OCI-LY1 (cell line): ENCODE results near the gene CARM1.
A peak's percentile ranks its signal among the peaks of the same experiment; 100 is the strongest.

Experiments
- H2AFZ ChIP-seq: fragments of 200-600 bp; sonication (generic), shearing (Covaris generic); 2 replicates; pipeline ENCODE4 v1.6.0; 2014; ENCODE audit warnings: antibody characterized with exemption, mild to moderate bottlenecking, low read length
- H3F3A ChIP-seq: fragments of 200-600 bp; sonication (generic), shearing (Covaris generic); 2 replicates; pipeline ENCODE4 v1.6.0; 2014; ENCODE audit warnings: mild to moderate bottlenecking, antibody characterized with exemption, low read length, moderate library complexity; ENCODE audit not compliant: insufficient read depth
- H3K27ac ChIP-seq: fragments of 200-600 bp; sonication (generic); 2 replicates; pipeline ENCODE4 v1.5.1; 2014; ENCODE audit warnings: low read length, mixed run types, mild to moderate bottlenecking, low read depth; ENCODE audit not compliant: poor library complexity, severe bottlenecking
- H3K27me3 ChIP-seq: fragments of 200-600 bp; sonication (generic); 2 replicates; pipeline ENCODE4 v1.6.0; 2014; ENCODE audit warnings: antibody characterized with exemption, mild to moderate bottlenecking, low read length, moderate library complexity; ENCODE audit not compliant: insufficient read depth
- H3K36me3 ChIP-seq: fragments of 200-600 bp; sonication (generic); 2 replicates; pipeline ENCODE4 v1.6.1; 2014; ENCODE audit warnings: mild to moderate bottlenecking, antibody characterized with exemption, low read length, moderate library complexity, mixed read lengths; ENCODE audit not compliant: insufficient read depth
- H3K4me1 ChIP-seq: fragments of 200-600 bp; sonication (generic); 2 replicates; pipeline ENCODE4 v1.5.1; 2014; ENCODE audit warnings: mild to moderate bottlenecking, low read length, moderate library complexity; ENCODE audit not compliant: insufficient read depth, severe bottlenecking
- H3K4me2 ChIP-seq: fragments of 200-600 bp; sonication (generic), shearing (Covaris generic); 2 replicates; pipeline ENCODE4 v1.6.1; 2014; ENCODE audit warnings: low read length
- H3K4me3 ChIP-seq: fragments of 200-600 bp; sonication (generic); 2 replicates; pipeline ENCODE4 v1.5.1; 2014; ENCODE audit warnings: low read length, low read depth, mild to moderate bottlenecking, mixed read lengths; ENCODE audit not compliant: poor library complexity, severe bottlenecking
- H3K79me2 ChIP-seq: fragments of 200-600 bp; shearing (Covaris generic); 2 replicates; pipeline ENCODE4 v1.6.1; 2016; ENCODE audit warnings: mixed run types, low read length, mixed read lengths; ENCODE audit not compliant: insufficient read depth
- H3K9ac ChIP-seq: fragments of 200-600 bp; sonication (generic), shearing (Covaris generic); 2 replicates; pipeline ENCODE4 v1.6.1; 2014; ENCODE audit warnings: mild to moderate bottlenecking, low read length, mixed read lengths
- H3K9me2 ChIP-seq: fragments of 200-600 bp; sonication (generic), shearing (Covaris generic); 2 replicates; pipeline ENCODE4 v1.6.1; 2014; ENCODE audit warnings: low read depth, mild to moderate bottlenecking, low read length, mixed read lengths
- H3K9me3 ChIP-seq: fragments of 200-600 bp; shearing (Covaris generic); 2 replicates; pipeline ENCODE4 v1.6.1; 2014; ENCODE audit warnings: low read length, mixed read lengths
- H4K20me1 ChIP-seq: fragments of 200-600 bp; sonication (generic), shearing (Covaris generic); 2 replicates; pipeline ENCODE4 v1.6.0; 2016; ENCODE audit warnings: mild to moderate bottlenecking, low read length; ENCODE audit not compliant: insufficient read depth
- CTCF ChIP-seq: fragments of 200-600 bp; sonication (generic), shearing (Covaris generic); IDR thresholded peaks from 2 replicates; pipeline ENCODE4 v1.5.1; 2017; ENCODE audit warnings: mild to moderate bottlenecking, antibody characterized with exemption, low read length, moderate library complexity, mixed read lengths
- EZH2 ChIP-seq: fragments of 200-600 bp; sonication (generic), shearing (Covaris generic); IDR thresholded peaks from 2 replicates; pipeline ENCODE4 v1.8.0; 2017; ENCODE audit warnings: borderline replicate concordance, mixed run types, mild to moderate bottlenecking, antibody characterized with exemption, low read length, moderate library complexity, mixed read lengths

Gene CARM1

GRCh38 chr19:10832939-10833296 lies 38.4 kb upstream of the CARM1 start:
- Histone ChIP-seq H3K36me3 (peaks cover 34% of the 10 kb centered on the region), H3K9ac (no peak overlapping the region)

GRCh38 chr19:10835089-10835753 lies 36.1 kb upstream of the CARM1 start:
- Histone ChIP-seq H4K20me1 (no peaks in the 10 kb centered on the region), H3K4me3 (peak overlapping the region; percentile 69), H3K9ac (no peak overlapping the region), H3K36me3 (peaks cover 24% of the 10 kb centered on the region), H3K4me2 (peak overlapping the region; percentile 27), H2AFZ (no peak overlapping the region), H3K79me2 (no peaks in the 10 kb centered on the region), H3F3A (no peaks in the 10 kb centered on the region), H3K27ac (no peak overlapping the region), H3K9me3 (no peaks in the 10 kb centered on the region; the same call in 1 of the 2 replicates), H3K27me3 (no peaks in the 10 kb centered on the region), H3K9me2 (no peaks in the 10 kb centered on the region), H3K4me1 (peaks cover 9% of the 10 kb centered on the region)
- TF ChIP-seq EZH2 (no peak), CTCF (no peak)

More at GRCh38 chr19:10832939-10833296, 38.4 kb upstream of the CARM1 start:
- no peak overlapping the region for H3K4me2 ChIP-seq
- H3K27me3 ChIP-seq = no peaks in the 10 kb centered on the region
- H3K9me3 ChIP-seq = no peaks in the 10 kb centered on the region; the same call in 1 of the 2 replicates
- H3K4me1 ChIP-seq = peaks cover 9% of the 10 kb centered on the region
- no peaks in the 10 kb centered on the region for H3K9me2 ChIP-seq
- no peak overlapping the region for H2AFZ ChIP-seq
- no peaks in the 10 kb centered on the region for H4K20me1 ChIP-seq
- H3F3A ChIP-seq = no peaks in the 10 kb centered on the region
- H3K27ac ChIP-seq = no peak overlapping the region
- no peaks in the 10 kb centered on the region for H3K79me2 ChIP-seq
- H3K4me3 ChIP-seq = no peak overlapping the region
- TF ChIP-seq EZH2 = no peak
- no peak for TF ChIP-seq CTCF

GRCh38 chr19:10835754-10836478 lies 35.4 kb upstream of the CARM1 start, which contains the start of gene TMED1:
TMED1 (minus strand) TSS chr19:10836212; CDS start chr19:10836191, 21 bp downstream.
- Histone ChIP-seq H3K36me3 (peaks cover 19% of the 10 kb centered on the region), H3K4me2 (peak within 1 kb of the TSS; percentile 69), H3K9me3 (no peaks in the 10 kb centered on the region; the same call in 1 of the 2 replicates), H3K4me1 (peaks cover 9% of the 10 kb centered on the region), H4K20me1 (no peaks in the 10 kb centered on the region), H3K9ac (peak within 1 kb of the TSS; percentile 84), H3K79me2 (no peaks in the 10 kb centered on the region), H3F3A (no peaks in the 10 kb centered on the region), H2AFZ (peak within 1 kb of the TSS; percentile 16), H3K27me3 (no peaks in the 10 kb centered on the region), H3K4me3 (peak within 1 kb of the TSS; percentile 69), H3K27ac (peak within 1 kb of the TSS; percentile 91), H3K9me2 (no peaks in the 10 kb centered on the region)
- TF ChIP-seq EZH2 (no peak), CTCF (peak; percentile 14; the same call in 1 of the 2 replicates)
